Activated naive CD4-positive, alpha-beta T cell treated with anti-CD3 and anti-CD28 coated beads for 36 hours (primary cell): ENCODE results near the gene IFI16. TPM values are rescaled to one million over a fixed set of nuclear protein-coding genes. Genes with fewer than 3 reads are reported as not detected.

Experiments used
- CTCF ChIA-PET: fragments of 350-600 bp; sonication (Branson Sonifier 250); formaldehyde crosslinking; loops from one replicate; lab custom pipeline; 2021; ENCODE audit warnings: antibody characterized with exemption; lab: Charles Lee
- DNase-seq: peaks from one replicate; pipeline ENCODE4 v3.0.0-alpha.2; 2020
- H3K27ac Mint-ChIP-seq: one replicate; pipeline ENCODE4 v1.8.0; 2021; ENCODE audit warnings: mild to moderate bottlenecking, mixed read lengths
- H3K27me3 Mint-ChIP-seq: one replicate; pipeline ENCODE4 v1.8.0; 2021; ENCODE audit warnings: low read depth, mixed read lengths
- H3K36me3 Mint-ChIP-seq: one replicate; pipeline ENCODE4 v1.8.0; 2021; ENCODE audit warnings: low read depth, mixed read lengths
- H3K4me1 Mint-ChIP-seq: one replicate; pipeline ENCODE4 v1.8.0; 2021; ENCODE audit warnings: low read depth, mixed read lengths
- H3K4me3 Mint-ChIP-seq: one replicate; pipeline ENCODE4 v1.8.0; 2021; ENCODE audit warnings: mild to moderate bottlenecking, moderate library complexity, mixed read lengths
- H3K9me3 Mint-ChIP-seq: one replicate; pipeline ENCODE4 v1.8.0; 2021; ENCODE audit warnings: mixed read lengths
- intact Hi-C: fragments of 100-400 bp; cut with micrococcal nuclease; formaldehyde crosslinking; loops from one replicate; pipeline ENCODE4 v1.15.1; 2023
- total RNA-seq, 2 experiments: library from RNA; stranded (reverse); gene quantifications; one replicate each; pipeline ENCODE4 v1.2.3, GENCODE V29; 2021

Gene IFI16
- 100 to 1,000 TPM; 287 to 288 TPM for total RNA-seq

DNA sequence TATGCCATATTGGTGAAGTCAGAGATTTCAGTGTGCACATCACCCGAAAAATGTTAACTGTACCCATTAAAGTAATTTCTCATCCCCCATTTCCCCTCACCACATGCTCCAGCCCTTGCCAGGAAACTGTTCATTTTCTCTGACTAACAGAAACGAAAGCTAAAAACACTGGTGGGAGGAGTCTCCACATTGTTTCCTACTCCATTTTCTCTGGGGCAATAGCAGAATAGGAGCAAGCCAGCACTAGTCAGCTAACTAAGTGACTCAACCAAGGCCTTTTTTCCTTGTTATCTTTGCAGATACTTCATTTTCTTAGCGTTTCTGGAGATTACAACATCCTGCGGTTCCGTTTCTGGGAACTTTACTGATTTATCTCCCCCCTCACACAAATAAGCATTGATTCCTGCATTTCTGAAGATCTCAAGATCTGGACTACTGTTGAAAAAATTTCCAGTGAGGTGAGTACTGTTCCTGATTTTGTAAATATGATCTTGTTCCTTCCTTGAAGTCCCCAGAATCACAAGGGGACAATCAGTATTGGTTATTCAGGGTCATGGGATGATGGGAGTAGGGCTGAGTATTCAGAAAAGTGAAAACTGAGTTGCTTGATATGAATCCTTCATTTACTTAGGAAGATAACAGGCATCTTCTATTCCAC lies at the start of gene IFI16:
IFI16 (plus strand) TSS at position 204 of the 658 bp plus-strand sequence. CDS start 4,774 bp downstream, outside the sequence.
- Mint-ChIP-seq H3K4me1 (peaks cover 39% of the 10 kb centered on the region), H3K4me3 (peak within 1 kb of the TSS; percentile 91), H3K36me3 (peaks cover 58% of the 10 kb centered on the region), H3K27me3 (no peaks in the 10 kb centered on the region), H3K9me3 (peaks cover 1% of the 10 kb centered on the region), H3K27ac (peak within 1 kb of the TSS; percentile 99)
- CTCF ChIA-PET: interaction anchor here (0.6 to 1.5 kb wide), 4 partner anchors 16 to 802 kb away, joined by 3 to 5 read pairs (median 3); no protein-coding TSS in a partner anchor
- intact Hi-C loops: loop anchor here (1.0 to 10.0 kb wide), 12 partner anchors 17 to 1875 kb away; partner anchors contain the start of genes CD48, DCAF8, ETV3 and IGSF8
- peak; percentile 82 for DNase-seq

DNA sequence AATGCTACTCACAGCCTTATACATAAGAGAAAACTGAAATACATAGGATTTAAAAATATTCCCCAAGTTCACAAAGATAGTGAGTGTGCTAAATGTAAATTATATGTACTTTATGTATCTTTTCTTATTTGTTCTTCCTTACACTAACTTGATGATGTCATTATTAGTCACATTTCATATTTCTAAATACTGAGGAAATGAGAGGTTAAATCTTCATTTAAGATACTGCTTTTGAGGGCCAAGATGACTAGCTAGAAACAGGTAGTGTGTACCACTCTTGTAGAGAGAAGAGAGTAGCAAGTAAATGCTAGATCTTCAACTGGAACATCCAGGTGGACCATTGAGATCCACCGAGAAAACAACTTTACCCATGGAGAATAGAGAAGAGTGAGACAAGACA lies 48.5 kb upstream of the IFI16 start:
- Mint-ChIP-seq H3K4me3 (no peak overlapping the region), H3K4me1 (peaks cover 6% of the 10 kb centered on the region), H3K36me3 (peaks cover 7% of the 10 kb centered on the region), H3K27me3 (peaks cover 3% of the 10 kb centered on the region), H3K9me3 (peaks cover 5% of the 10 kb centered on the region), H3K27ac (no peak overlapping the region)
- CTCF ChIA-PET: no interaction called here
- intact Hi-C loops: loop anchor here (2.0 to 10.0 kb wide), 3 partner anchors 22 to 586 kb away; no protein-coding TSS in a partner anchor
- no peak for DNase-seq

DNA sequence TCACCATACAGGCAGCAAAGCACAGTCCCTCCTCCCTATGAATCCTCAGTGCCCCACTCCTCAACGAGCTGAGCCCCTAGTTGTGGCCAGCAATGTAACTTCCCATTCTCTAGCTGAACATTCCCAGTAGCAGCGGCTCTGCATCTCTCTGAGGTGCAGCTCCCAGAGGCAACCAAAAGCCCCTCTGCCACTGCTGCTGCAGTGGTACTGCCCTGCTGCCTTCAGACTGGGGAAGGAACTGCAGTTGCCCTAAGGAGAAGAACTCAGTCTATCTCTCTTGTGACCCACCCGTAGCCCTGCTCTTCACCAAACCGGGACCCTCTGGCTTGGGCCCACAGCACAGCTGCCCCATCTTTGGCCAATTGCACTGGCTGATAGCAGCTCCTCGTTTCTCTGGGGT lies 46.7 kb upstream of the IFI16 start:
- H3K27me3 Mint-ChIP-seq: peaks cover 5% of the 10 kb centered on the region
- no peak overlapping the region for H3K27ac Mint-ChIP-seq
- no peak overlapping the region for H3K4me3 Mint-ChIP-seq
- H3K4me1 Mint-ChIP-seq: peaks cover 15% of the 10 kb centered on the region
- peaks cover 11% of the 10 kb centered on the region for H3K9me3 Mint-ChIP-seq
- CTCF ChIA-PET: no interaction called here
- peaks cover 8% of the 10 kb centered on the region for H3K36me3 Mint-ChIP-seq
- no peak for DNase-seq
- intact Hi-C loops: loop anchor here (10.0 kb wide), 1 partner anchor 588 kb away; no protein-coding TSS in a partner anchor

DNA sequence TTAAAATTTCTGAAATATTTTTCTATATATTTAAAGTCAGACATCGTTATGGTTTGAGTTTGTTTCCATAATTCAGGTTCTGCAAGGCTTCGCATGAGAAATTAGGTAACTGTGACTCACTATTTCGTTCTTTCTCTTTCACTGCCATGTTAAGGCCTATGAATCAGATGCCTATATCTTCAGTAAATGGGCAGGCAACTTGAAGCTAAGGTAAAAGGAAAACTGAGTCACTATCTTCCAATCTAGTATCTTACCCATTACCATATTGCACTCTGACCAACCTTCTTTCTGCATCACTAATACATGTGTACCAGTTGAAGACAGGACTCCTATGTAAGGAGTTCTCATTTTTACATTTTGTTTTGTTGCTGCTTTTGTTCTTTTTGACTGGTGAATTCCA lies 40.5 kb upstream of the IFI16 start:
- intact Hi-C loops: loop anchor here (1.0 to 10.0 kb wide), 8 partner anchors 29 to 594 kb away; partner anchors contain the start of gene IFI16
- CTCF ChIA-PET: interaction anchor here (0.8 kb wide), 1 partner anchor 109 kb away, joined by 3 read pairs; no protein-coding TSS in a partner anchor
- H3K4me3 Mint-ChIP-seq: no peak overlapping the region
- H3K36me3 Mint-ChIP-seq: peaks cover 4% of the 10 kb centered on the region
- peaks cover 33% of the 10 kb centered on the region for H3K4me1 Mint-ChIP-seq
- peak overlapping the region; percentile 89 for H3K27ac Mint-ChIP-seq
- DNase-seq: no peak
- peaks cover 5% of the 10 kb centered on the region for H3K27me3 Mint-ChIP-seq
- peaks cover 11% of the 10 kb centered on the region for H3K9me3 Mint-ChIP-seq

DNA sequence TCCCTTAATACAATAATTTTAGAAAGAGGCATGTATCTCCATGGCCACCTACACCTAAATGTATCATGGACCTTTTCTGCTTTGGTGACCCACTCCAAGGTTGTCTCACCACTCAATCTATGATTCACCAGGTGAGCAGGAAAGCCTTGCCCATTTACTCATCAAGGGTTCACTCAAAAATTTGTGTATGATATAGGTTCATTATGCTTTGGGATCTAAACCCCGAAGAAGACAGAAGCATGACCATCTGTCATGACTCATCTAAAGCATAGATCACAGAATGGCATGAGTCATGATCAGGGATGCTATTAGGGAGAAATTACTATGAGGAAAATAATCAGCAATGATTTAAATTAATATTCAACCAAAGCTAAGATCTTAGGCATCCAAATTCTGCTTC lies 39.9 kb upstream of the IFI16 start:
- intact Hi-C loops: loop anchor here (1.0 to 10.0 kb wide), 8 partner anchors 28 to 595 kb away; partner anchors contain the start of gene IFI16
- H3K9me3 Mint-ChIP-seq: peaks cover 11% of the 10 kb centered on the region
- CTCF ChIA-PET: interaction anchor here (0.6 kb wide), 1 partner anchor 144 kb away, joined by 3 read pairs; no protein-coding TSS in a partner anchor
- H3K4me1 Mint-ChIP-seq: peaks cover 35% of the 10 kb centered on the region
- peaks cover 4% of the 10 kb centered on the region for H3K36me3 Mint-ChIP-seq
- DNase-seq: peak; percentile 30
- no peak overlapping the region for H3K4me3 Mint-ChIP-seq
- peaks cover 5% of the 10 kb centered on the region for H3K27me3 Mint-ChIP-seq
- H3K27ac Mint-ChIP-seq: peak overlapping the region; percentile 89

DNA sequence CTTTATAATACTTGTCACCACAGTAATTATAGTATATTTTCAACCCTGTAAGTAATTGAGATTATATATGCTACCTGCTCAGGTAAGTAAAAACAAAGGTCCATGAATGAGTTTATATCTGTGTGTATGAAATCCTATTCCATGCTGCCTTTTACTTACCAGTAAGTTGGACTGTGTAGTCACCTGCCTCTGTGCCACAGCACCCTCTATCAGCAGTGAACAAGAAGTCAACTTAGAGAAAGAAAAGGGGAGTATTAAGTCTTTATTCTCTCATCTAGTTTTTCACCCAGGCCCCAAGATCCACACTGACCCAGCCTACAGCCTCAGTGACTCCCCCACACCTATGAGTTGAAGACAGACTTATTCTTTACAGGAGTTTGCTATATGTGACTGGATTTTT lies 36.9 kb upstream of the IFI16 start:
- peak; percentile 54 for DNase-seq
- peaks cover 41% of the 10 kb centered on the region for H3K4me1 Mint-ChIP-seq
- intact Hi-C loops: no loop called here
- CTCF ChIA-PET: no interaction called here
- H3K27me3 Mint-ChIP-seq: no peaks in the 10 kb centered on the region
- H3K27ac Mint-ChIP-seq: peak overlapping the region; percentile 15
- H3K4me3 Mint-ChIP-seq: no peak overlapping the region
- peaks cover 3% of the 10 kb centered on the region for H3K36me3 Mint-ChIP-seq
- peaks cover 3% of the 10 kb centered on the region for H3K9me3 Mint-ChIP-seq

DNA sequence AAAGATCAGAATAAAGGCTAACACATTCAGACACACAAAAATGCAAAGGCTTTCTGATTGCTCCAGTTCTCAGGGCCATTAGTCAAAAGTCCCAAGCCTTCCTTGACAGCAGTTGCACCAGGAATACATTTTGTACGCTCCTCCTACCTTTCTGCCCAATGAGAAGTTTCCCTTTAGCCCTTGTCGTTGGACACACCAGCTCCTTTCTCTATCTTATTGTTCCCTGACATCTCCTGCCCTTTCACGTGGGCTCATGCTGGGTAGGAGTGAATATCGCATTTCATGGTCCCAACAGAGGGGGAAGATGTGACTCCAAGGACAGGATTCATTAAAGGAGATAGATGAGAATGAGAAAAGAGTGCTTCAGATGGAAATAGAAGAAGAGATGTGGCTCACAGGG lies 33.5 kb upstream of the IFI16 start:
- H3K9me3 Mint-ChIP-seq: peaks cover 9% of the 10 kb centered on the region
- no peak overlapping the region for H3K4me3 Mint-ChIP-seq
- intact Hi-C loops: no loop called here
- no peak overlapping the region for H3K27ac Mint-ChIP-seq
- no peaks in the 10 kb centered on the region for H3K27me3 Mint-ChIP-seq
- peaks cover 8% of the 10 kb centered on the region for H3K36me3 Mint-ChIP-seq
- DNase-seq: no peak
- H3K4me1 Mint-ChIP-seq: peaks cover 27% of the 10 kb centered on the region
- CTCF ChIA-PET: no interaction called here

DNA sequence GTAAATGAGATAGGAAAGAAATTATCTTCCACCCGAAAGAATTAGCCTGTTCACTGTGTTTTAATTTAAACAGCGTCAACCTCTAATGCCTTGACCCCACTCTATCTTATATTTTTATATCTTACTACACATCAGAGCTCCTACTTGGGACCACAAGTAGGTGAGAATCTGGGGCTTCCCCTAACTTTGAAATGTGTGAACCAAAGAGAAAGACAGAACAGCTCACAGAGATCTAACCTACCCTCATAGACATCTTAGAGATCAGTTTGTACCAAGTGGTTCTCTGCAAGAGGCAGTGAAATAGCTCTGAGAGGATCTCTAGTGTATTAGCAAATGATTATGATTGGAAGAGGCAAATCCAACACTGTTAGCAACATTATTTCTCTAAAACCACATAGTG lies 31.0 kb upstream of the IFI16 start:
- Mint-ChIP-seq H3K4me1 (peaks cover 23% of the 10 kb centered on the region), H3K36me3 (peaks cover 18% of the 10 kb centered on the region), H3K4me3 (no peak overlapping the region), H3K27me3 (peaks cover 3% of the 10 kb centered on the region), H3K27ac (no peak overlapping the region), H3K9me3 (peaks cover 18% of the 10 kb centered on the region)
- no peak for DNase-seq
- CTCF ChIA-PET: interaction anchor here (0.6 to 1.2 kb wide), 3 partner anchors 20 to 425 kb away, joined by 3 to 5 read pairs (median 3); no protein-coding TSS in a partner anchor
- intact Hi-C loops: no loop called here

DNA sequence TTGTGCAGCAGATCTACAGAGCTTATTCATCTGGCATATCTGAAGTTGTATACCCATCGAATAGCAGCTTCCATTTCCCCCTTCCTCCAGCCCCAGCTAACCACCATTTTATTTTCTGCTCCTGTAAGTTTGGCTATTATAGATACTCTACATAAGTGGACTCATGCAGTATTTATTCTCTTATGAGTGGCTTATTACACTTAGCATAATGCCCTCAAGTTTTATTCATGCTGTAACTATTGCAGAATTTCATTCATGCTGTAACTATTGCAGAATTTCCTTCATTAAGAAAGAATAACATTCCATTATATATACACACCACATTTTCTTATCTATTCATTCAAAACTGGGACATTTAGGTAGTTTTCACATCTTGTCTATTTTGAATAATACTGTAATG lies 30.5 kb upstream of the IFI16 start:
- H3K4me1 Mint-ChIP-seq: peaks cover 23% of the 10 kb centered on the region
- peaks cover 19% of the 10 kb centered on the region for H3K9me3 Mint-ChIP-seq
- intact Hi-C loops: no loop called here
- peaks cover 3% of the 10 kb centered on the region for H3K27me3 Mint-ChIP-seq
- DNase-seq: no peak
- no peak overlapping the region for H3K4me3 Mint-ChIP-seq
- no peak overlapping the region for H3K27ac Mint-ChIP-seq
- H3K36me3 Mint-ChIP-seq: peaks cover 18% of the 10 kb centered on the region
- CTCF ChIA-PET: interaction anchor here (0.9 to 1.2 kb wide), 2 partner anchors 19 to 37 kb away, joined by 3 to 5 read pairs; no protein-coding TSS in a partner anchor

DNA sequence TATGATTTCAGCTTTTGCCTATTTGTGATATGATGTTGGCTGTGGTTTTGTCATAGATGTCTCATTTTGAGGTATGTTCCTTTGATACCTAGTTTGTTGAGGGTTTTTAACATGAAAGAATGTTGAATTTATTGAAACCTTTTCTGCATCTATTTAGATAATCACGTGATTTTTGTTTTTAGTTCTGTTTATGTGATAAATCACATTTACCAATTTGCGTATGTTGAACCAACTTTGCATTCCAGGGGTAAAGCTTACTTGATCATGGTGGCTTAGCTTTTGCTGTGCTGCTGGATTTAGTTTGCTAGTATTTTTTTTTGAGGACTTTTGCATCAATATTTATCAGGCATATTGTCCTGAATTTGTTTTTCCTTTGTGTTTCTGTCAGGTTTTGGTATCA lies 26.5 kb upstream of the IFI16 start:
- Mint-ChIP-seq H3K36me3 (peaks cover 25% of the 10 kb centered on the region), H3K4me1 (peaks cover 7% of the 10 kb centered on the region), H3K27me3 (peaks cover 3% of the 10 kb centered on the region), H3K9me3 (peaks cover 27% of the 10 kb centered on the region), H3K27ac (no peak overlapping the region), H3K4me3 (no peak overlapping the region)
- intact Hi-C loops: loop anchor here (2.0 kb wide), 1 partner anchor 22 kb away; no protein-coding TSS in a partner anchor
- CTCF ChIA-PET: no interaction called here
- DNase-seq: no peak

DNA sequence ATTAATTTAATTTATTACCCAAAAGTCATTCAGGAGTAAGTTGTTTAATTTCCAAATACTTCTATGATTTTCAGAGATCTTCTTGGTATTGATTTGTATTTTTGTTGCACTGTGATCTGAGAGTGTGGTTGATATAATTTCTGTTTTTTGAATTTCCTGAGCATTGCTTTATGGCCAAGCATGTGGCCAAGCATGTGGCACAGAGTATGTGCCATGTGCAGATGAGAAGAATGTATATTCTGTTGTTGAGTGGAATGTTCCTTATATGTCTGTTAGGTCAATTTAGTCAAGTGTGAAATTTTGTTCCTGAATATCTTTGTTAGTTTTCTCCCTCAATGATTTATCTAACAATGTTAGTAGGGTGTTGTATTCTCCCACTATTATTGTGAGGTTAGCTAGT lies 25.3 kb upstream of the IFI16 start:
- Mint-ChIP-seq H3K27ac (no peak overlapping the region), H3K27me3 (peaks cover 3% of the 10 kb centered on the region), H3K9me3 (peaks cover 25% of the 10 kb centered on the region), H3K4me1 (no peaks in the 10 kb centered on the region), H3K4me3 (no peak overlapping the region), H3K36me3 (peaks cover 25% of the 10 kb centered on the region)
- CTCF ChIA-PET: no interaction called here
- no peak for DNase-seq
- intact Hi-C loops: no loop called here

DNA sequence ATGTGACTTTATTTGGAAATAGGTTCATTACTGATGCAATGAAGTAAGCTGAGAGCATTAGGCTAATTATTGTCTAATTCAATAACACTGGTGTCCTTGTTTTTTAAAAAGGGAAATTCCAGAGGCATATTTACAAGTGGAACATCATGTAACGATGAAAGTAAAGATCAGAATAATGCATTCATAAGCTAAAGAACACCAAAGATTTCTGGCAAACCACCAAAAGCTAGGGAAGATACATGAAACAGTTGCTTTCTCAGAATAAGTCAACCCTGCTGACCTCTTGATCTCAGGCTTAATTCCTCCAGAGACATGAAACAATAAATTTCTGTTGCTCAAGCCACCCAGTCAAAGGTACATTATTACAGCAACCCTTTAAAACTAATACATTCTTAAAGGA lies 20.3 kb upstream of the IFI16 start:
- intact Hi-C loops: no loop called here
- H3K27ac Mint-ChIP-seq: no peak overlapping the region
- H3K9me3 Mint-ChIP-seq: peaks cover 30% of the 10 kb centered on the region
- CTCF ChIA-PET: interaction anchor here (1.6 kb wide), 1 partner anchor 9 kb away, joined by 5 read pairs; no protein-coding TSS in a partner anchor
- H3K4me1 Mint-ChIP-seq: peaks cover 14% of the 10 kb centered on the region
- no peak overlapping the region for H3K4me3 Mint-ChIP-seq
- DNase-seq: no peak
- no peaks in the 10 kb centered on the region for H3K27me3 Mint-ChIP-seq
- H3K36me3 Mint-ChIP-seq: peaks cover 27% of the 10 kb centered on the region
